Stimulated activated naive CD8-positive, alpha-beta T cell treated with anti-CD3 and anti-CD28 coated beads, Interleukin-15, Interleukin-2, amounts not matched to agents 100 ng/mL and 50 ng/mL, for 24 hours (primary cell): ENCODE data around the gene ST3GAL2.
"Not testable (repeated sequence)": the region's sequence is repeated elsewhere in the genome, so short reads cannot be mapped to it uniquely, and the experiment has no call there.

ENCODE experiments used
- H3K27ac Mint-ChIP-seq: one replicate; pipeline ENCODE4 v1.8.0; 2021; ENCODE audit warnings: mild to moderate bottlenecking, mixed read lengths
- H3K27me3 Mint-ChIP-seq: one replicate; pipeline ENCODE4 v1.8.0; 2021; ENCODE audit warnings: mixed read lengths
- H3K36me3 Mint-ChIP-seq: one replicate; pipeline ENCODE4 v1.8.0; 2021; ENCODE audit warnings: low read depth, mixed read lengths
- H3K4me1 Mint-ChIP-seq: one replicate; pipeline ENCODE4 v1.8.0; 2021; ENCODE audit warnings: low read depth, mixed read lengths
- H3K4me3 Mint-ChIP-seq: one replicate; pipeline ENCODE4 v1.8.0; 2021; ENCODE audit warnings: mild to moderate bottlenecking, mixed read lengths
- H3K9me3 Mint-ChIP-seq: one replicate; pipeline ENCODE4 v1.8.0; 2021; ENCODE audit warnings: mixed read lengths

Gene ST3GAL2

GRCh38 chr16:70453892-70454221 lies 15.0 kb upstream of the ST3GAL2 start:
- Mint-ChIP-seq H3K27ac (peak overlapping the region; percentile 75), H3K4me1 (peaks cover 16% of the 10 kb centered on the region), H3K36me3 (no peaks in the 10 kb centered on the region), H3K9me3 (no peaks in the 10 kb centered on the region), H3K27me3 (no peaks in the 10 kb centered on the region), H3K4me3 (peak overlapping the region; percentile 88)

- no peaks in the 10 kb centered on the region for H3K27me3 Mint-ChIP-seq
Observed at GRCh38 chr16:70453117-70453891, 14.4 kb upstream of the ST3GAL2 start.

GRCh38 chr16:70451004-70451340 lies 12.1 kb upstream of the ST3GAL2 start:
- H3K4me3 Mint-ChIP-seq, H3K9me3 Mint-ChIP-seq, H3K36me3 Mint-ChIP-seq, H3K27me3 Mint-ChIP-seq, H3K27ac Mint-ChIP-seq: not testable (repeated sequence)
- peaks cover 13% of the 10 kb centered on the region for H3K4me1 Mint-ChIP-seq

More at GRCh38 chr16:70453117-70453891, 14.4 kb upstream of the ST3GAL2 start:
- H3K36me3 Mint-ChIP-seq: no peaks in the 10 kb centered on the region
- H3K4me3 Mint-ChIP-seq: peak overlapping the region; percentile 88
- H3K9me3 Mint-ChIP-seq: no peaks in the 10 kb centered on the region
- peak overlapping the region; percentile 75 for H3K27ac Mint-ChIP-seq
- H3K4me1 Mint-ChIP-seq: peaks cover 16% of the 10 kb centered on the region

GRCh38 chr16:70450142-70451003 lies 11.5 kb upstream of the ST3GAL2 start:
- not testable (repeated sequence) for H3K9me3 Mint-ChIP-seq, H3K4me3 Mint-ChIP-seq
- peak overlapping the region; percentile 12 for H3K27ac Mint-ChIP-seq

GRCh38 chr16:70448075-70448474 lies 9.2 kb upstream of the ST3GAL2 start:
- Mint-ChIP-seq H3K36me3 (no peaks in the 10 kb centered on the region), H3K4me1 (no peaks in the 10 kb centered on the region), H3K9me3 (no peaks in the 10 kb centered on the region), H3K4me3 (no peak overlapping the region), H3K27me3 (no peaks in the 10 kb centered on the region), H3K27ac (no peak overlapping the region)

More at GRCh38 chr16:70450142-70451003, 11.5 kb upstream of the ST3GAL2 start:
- H3K36me3 Mint-ChIP-seq, H3K27me3 Mint-ChIP-seq: not testable (repeated sequence)
- peaks cover 13% of the 10 kb centered on the region for H3K4me1 Mint-ChIP-seq

GRCh38 chr16:70444249-70445063 lies 5.6 kb upstream of the ST3GAL2 start:
- no peak overlapping the region for H3K27ac Mint-ChIP-seq
- H3K4me3 Mint-ChIP-seq: no peak overlapping the region
- no peaks in the 10 kb centered on the region for H3K4me1 Mint-ChIP-seq
- H3K36me3 Mint-ChIP-seq: no peaks in the 10 kb centered on the region
- no peaks in the 10 kb centered on the region for H3K9me3 Mint-ChIP-seq
- H3K27me3 Mint-ChIP-seq: no peaks in the 10 kb centered on the region

- Mint-ChIP-seq H3K36me3 (no peaks in the 10 kb centered on the region), H3K27ac (no peak overlapping the region), H3K4me1 (peaks cover 8% of the 10 kb centered on the region), H3K4me3 (no peak overlapping the region), H3K9me3 (no peaks in the 10 kb centered on the region), H3K27me3 (no peaks in the 10 kb centered on the region)
Observed at GRCh38 chr16:70442344-70442743, 3.4 kb upstream of the ST3GAL2 start.

GRCh38 chr16:70441406-70441990 lies 2.6 kb upstream of the ST3GAL2 start:
- no peaks in the 10 kb centered on the region for H3K9me3 Mint-ChIP-seq
- peaks cover 17% of the 10 kb centered on the region for H3K4me1 Mint-ChIP-seq
- H3K27ac Mint-ChIP-seq: no peak overlapping the region
- H3K36me3 Mint-ChIP-seq: no peaks in the 10 kb centered on the region
- no peak overlapping the region for H3K4me3 Mint-ChIP-seq
- no peaks in the 10 kb centered on the region for H3K27me3 Mint-ChIP-seq

GRCh38 chr16:70440009-70440692 lies 1.3 kb upstream of the ST3GAL2 start:
- Mint-ChIP-seq H3K9me3 (no peaks in the 10 kb centered on the region), H3K4me3 (peak overlapping the region; percentile 87), H3K27ac (no peak overlapping the region), H3K4me1 (peaks cover 23% of the 10 kb centered on the region), H3K27me3 (no peaks in the 10 kb centered on the region), H3K36me3 (no peaks in the 10 kb centered on the region)

- H3K36me3 Mint-ChIP-seq: peaks cover 3% of the 10 kb centered on the region
- peak overlapping the region; percentile 92 for H3K4me3 Mint-ChIP-seq
- peak overlapping the region; percentile 88 for H3K27ac Mint-ChIP-seq
- H3K27me3 Mint-ChIP-seq: no peaks in the 10 kb centered on the region
- no peaks in the 10 kb centered on the region for H3K9me3 Mint-ChIP-seq
- H3K4me1 Mint-ChIP-seq: peaks cover 38% of the 10 kb centered on the region
Observed at GRCh38 chr16:70438585-70438968, 323 bp downstream of the ST3GAL2 start.

GRCh38 chr16:70437582-70438557 lies 1.0 kb downstream of the ST3GAL2 start:
- Mint-ChIP-seq H3K27me3 (no peaks in the 10 kb centered on the region), H3K27ac (peak overlapping the region; percentile 88), H3K4me1 (peaks cover 45% of the 10 kb centered on the region), H3K9me3 (no peaks in the 10 kb centered on the region), H3K36me3 (peaks cover 3% of the 10 kb centered on the region), H3K4me3 (peak overlapping the region; percentile 92)

- Mint-ChIP-seq H3K4me1 (peaks cover 53% of the 10 kb centered on the region), H3K36me3 (peaks cover 3% of the 10 kb centered on the region)
Observed at GRCh38 chr16:70437017-70437581, 1.8 kb downstream of the ST3GAL2 start.

More at GRCh38 chr16:70437017-70437581, 1.8 kb downstream of the ST3GAL2 start:
- Mint-ChIP-seq H3K27me3 (no peaks in the 10 kb centered on the region), H3K27ac (peak overlapping the region; percentile 59), H3K9me3 (no peaks in the 10 kb centered on the region), H3K4me3 (peak overlapping the region; percentile 92)
